GM19463 (cell line): ENCODE results near the gene STXBP4.
A peak's percentile ranks its signal among the peaks of the same experiment; 100 is the strongest.

Experiments used
- ATAC-seq: cut with Tn5 transposase; IDR thresholded peaks from one replicate; pipeline ENCODE4 v1.9.1; 2021; ENCODE audit warnings: mild to moderate bottlenecking, moderate library complexity; ENCODE audit not compliant: unreplicated experiment

The STXBP4 gene, protein sequence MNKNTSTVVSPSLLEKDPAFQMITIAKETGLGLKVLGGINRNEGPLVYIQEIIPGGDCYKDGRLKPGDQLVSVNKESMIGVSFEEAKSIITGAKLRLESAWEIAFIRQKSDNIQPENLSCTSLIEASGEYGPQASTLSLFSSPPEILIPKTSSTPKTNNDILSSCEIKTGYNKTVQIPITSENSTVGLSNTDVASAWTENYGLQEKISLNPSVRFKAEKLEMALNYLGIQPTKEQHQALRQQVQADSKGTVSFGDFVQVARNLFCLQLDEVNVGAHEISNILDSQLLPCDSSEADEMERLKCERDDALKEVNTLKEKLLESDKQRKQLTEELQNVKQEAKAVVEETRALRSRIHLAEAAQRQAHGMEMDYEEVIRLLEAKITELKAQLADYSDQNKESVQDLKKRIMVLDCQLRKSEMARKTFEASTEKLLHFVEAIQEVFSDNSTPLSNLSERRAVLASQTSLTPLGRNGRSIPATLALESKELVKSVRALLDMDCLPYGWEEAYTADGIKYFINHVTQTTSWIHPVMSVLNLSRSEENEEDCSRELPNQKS

GRCh38 chr17:54968262-54968987, at the start of gene STXBP4, which contains the start of gene COX11:
Gene STXBP4 (plus strand): TSS chr17:54968765. CDS start chr17:54986220, 17,455 bp downstream.
Gene COX11 (minus strand): TSS chr17:54968654. CDS start chr17:54968646, 8 bp downstream.
- ATAC-seq = peak; percentile 88

DNA sequence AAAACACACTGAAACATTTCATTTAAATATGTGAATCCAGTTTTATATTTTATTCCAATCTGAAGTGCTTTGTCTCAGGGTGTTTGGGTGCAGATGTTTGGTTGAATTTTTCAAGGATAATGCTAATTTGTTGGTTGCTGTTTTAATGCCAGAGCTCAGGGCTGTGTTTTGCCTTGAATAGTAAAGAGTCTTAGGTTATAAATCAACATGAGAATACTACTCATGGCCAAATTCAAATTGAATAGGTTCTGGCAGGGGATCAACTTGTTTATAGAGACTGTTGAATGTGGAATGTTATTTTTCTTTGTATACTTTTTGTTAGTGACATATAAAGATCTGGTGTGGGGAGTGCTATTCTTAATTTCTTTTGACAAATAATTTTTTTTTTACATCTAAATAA, 49.1 kb upstream of the STXBP4 start:
- ATAC-seq = no peak

GRCh38 chr17:54920819-54921218, 47.7 kb upstream of the STXBP4 start:
- ATAC-seq = no peak

DNA sequence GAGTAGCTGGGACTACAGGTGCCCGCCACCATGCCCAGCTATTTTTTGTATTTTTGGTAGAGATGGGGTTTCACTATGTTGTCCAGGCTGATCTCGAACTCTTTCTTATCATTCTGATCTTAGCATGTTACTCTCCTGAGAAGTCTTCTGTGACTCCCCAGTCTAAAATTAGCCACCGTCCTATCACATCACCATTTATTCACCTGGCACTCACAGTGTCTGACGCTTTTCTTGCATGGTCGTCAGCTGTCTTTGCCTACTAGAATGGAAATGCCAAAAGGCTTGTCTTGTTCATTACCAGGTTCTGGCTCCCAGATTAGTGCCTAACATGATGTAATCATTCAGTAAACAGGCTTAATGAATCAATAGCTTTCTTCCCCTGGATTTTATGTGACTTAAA, 44.2 kb upstream of the STXBP4 start:
- ATAC-seq = no peak

GRCh38 chr17:54927525-54927924, 41.0 kb upstream of the STXBP4 start:
- no peak for ATAC-seq

DNA sequence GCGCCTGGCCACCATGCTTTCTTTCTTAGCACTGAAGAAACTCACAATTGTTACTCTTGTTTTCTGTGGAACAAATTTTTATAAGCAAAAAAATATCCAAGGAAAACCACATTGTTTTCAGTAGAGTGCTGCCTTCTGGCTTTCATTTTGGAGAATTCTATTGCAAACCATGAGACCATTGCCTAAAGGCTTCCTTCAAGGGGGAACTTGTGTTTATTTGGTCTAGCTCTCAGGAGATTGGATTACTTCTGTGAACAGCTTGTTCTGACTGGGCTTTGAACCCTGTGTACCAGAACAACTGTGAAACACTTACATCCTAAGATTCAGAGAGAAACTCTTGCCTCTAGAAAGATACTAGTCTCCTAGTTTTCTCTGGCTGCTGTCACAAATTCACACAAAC, 35.9 kb upstream of the STXBP4 start:
- no peak for ATAC-seq

DNA sequence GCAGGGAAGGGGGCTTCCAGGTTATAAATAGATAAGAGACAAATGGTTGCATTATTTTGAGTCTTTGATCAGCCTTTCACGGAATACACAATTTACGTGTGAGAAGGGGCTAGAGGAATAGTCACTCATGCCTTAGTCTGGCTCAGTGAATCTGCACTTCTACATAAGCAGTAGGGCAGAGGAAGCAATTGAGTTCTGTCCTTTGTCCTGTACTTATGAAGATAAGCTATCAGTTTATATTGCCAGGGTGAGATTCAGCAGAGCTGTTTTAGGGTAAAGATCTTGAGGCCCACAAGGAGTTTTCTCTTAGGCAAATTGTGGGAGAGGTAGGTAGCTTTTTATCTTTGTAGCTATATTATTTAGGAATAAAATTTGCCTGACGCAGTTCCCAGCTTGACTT, 34.6 kb upstream of the STXBP4 start:
- ATAC-seq = no peak

GRCh38 chr17:54935471-54935870, 33.1 kb upstream of the STXBP4 start:
- no peak for ATAC-seq

DNA sequence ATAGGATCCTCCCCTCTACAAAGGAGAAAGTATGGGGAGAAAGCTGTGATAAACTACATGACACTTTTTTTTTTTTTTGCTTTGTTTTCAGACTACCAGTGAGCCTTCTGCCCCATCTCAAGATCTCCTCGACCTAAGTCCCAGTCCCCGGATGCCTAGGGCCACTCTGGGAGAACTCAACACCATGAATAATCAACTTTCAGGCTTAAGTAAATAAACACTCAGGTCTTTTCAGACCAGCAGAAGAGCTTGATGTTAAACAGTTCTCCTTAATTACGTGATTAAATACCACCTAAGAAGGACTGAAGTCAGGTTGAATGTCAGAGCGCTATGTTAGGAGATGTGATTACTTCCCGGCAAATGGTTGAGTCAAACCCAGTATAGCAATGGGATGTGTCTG, 31.5 kb upstream of the STXBP4 start:
- no peak for ATAC-seq

DNA sequence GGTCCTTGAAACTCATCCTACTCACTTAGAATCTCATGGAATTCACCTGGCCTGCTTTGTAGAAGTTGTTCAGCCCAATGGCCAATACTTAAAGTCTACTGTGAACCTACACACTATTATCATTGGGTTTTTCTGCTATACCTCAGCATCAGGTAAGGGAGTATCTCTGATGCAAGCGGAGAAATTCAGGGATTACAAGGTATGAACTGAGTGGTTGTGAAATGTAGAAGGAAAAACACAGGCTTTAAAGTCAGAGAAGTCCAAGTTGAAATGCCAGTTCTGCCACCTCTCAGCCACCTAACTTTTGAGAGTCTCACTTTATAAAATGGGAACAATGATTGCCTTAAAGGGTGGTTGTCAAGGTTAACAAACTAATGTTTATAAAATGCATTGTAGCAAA, 31.1 kb upstream of the STXBP4 start:
- ATAC-seq = no peak

GRCh38 chr17:54941285-54941684, 27.3 kb upstream of the STXBP4 start:
- ATAC-seq = no peak

GRCh38 chr17:54944796-54945195, 23.8 kb upstream of the STXBP4 start:
- ATAC-seq = no peak

DNA sequence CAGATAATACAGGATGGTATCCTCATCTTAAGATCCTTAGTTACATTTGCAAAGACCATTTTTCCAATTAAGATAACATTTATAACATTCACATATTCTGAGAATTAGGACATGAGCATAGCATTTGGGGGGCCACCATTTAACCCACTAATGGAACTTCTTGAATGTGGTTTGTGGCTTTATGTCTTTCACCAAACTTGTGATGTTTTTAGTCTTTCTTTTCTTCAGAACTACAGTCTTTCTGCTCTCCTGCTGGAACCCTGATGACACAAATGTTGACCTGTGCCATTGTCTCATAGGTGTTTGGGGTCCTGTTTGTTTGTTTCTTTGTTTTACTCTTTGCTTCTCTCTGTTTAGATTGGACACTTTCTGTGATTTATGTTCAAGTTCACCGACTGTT, 23.3 kb upstream of the STXBP4 start:
- ATAC-seq = no peak

DNA sequence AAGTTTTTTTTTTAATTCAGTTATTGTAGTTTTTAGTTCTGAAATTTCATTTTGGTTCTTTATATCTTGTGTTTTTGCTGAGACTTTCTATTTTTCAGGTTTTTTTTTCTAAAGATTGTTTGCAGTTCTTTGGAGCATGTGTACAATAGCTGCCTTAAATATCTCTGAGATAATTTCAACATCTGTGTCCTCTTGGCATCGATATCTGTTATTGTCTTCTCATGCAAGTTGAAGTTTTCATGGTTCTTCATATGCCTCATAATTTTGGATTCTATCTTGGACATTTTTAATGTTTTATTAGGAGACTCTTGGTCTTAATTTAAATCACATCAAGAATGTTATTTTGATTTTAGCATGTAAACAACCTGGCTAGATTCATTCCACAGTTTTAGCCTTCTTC, 22.9 kb upstream of the STXBP4 start:
- ATAC-seq = no peak

- no peak for ATAC-seq
Measured at GRCh38 chr17:54947396-54947795, 21.2 kb upstream of the STXBP4 start.

DNA sequence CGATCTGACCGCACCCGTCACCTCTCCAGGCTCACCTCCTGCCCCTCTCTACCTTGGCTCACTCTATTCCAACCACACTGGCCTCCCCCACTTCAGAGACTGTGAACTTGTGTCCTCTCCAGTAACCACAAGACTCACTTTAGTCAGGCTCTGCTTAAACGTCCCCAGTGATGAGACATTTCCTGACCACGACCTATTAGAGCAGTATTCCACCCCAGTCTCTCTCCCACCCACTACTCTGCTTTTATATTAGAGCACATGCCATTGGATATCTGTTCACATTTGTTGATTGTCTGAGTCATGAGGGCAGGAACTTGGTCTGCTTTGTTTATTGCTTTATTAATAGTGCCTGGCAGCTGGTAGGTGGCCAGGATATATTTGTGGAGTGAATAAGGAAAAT, 20.2 kb upstream of the STXBP4 start:
- ATAC-seq = peak; percentile 82

- ATAC-seq = no peak
Measured at GRCh38 chr17:54950116-54950515, 18.4 kb upstream of the STXBP4 start.

- ATAC-seq = no peak
Measured at GRCh38 chr17:54951286-54951685, 17.3 kb upstream of the STXBP4 start.

- no peak for ATAC-seq
Measured at GRCh38 chr17:54956791-54957190, 11.8 kb upstream of the STXBP4 start.

DNA sequence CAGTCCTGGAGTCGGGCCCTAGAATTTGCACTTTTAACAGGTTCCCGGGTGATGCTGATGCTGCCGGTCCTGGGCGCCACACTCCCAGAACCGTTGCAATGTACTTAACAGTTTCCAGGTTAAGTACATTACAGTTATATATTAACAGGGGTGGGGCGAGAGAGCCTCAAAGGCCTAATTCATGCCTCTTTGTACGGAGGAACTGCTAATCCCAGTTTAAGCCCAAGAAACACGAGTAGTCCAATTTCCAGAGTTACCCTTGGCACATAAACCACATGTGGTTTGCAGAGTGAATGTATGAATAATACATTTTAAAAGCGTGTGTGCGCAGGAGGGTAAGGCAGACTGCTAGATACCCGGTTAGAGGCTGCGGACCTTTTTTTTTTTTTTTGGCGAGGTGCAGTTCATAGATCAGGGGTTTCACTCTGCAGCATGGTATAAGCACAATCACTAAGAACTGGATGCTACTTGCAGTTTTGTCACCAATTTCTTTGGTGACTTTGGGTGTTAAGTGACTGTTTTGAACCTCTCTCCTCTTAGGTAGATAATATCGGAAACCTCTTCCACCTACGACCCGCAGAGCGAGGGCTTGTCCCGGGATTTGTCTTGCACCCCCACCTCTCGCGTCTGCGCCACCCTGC, 824 bp upstream of the STXBP4 start:
- ATAC-seq = peak; percentile 2

- peak; percentile 24 for ATAC-seq
Measured at GRCh38 chr17:54968988-54969332, 395 bp downstream of the STXBP4 start.
